Measurements from ENCODE around the gene CAMK2G. TPM values are rescaled to one million over a fixed set of nuclear protein-coding genes. Genes with fewer than 3 reads are reported as not detected.

The CAMK2G gene
- polyA plus RNA-seq, 1 of the 3 experiments (the other 2 are of a cell fraction): 41.4 TPM

GRCh38 chr10:73859428-73859783, 14.9 kb downstream of the CAMK2G start:
- Histone ChIP-seq H2AFZ (ENCODE audit: low read depth) (no peak overlapping the region), H3K4me3 (ENCODE audit: low read depth in 2 of 2, low read length in 1 of 2) (no peak overlapping the region), H4K20me1 (ENCODE audit: insufficient read depth) (peaks cover 26% of the 10 kb centered on the region; the same call in 1 of the 2 replicates), H3K4me1 (ENCODE audit: control insufficient read depth in 1 of 2, insufficient read depth in 2 of 2, low read depth in 1 of 2, low read length in 1 of 2) (peaks cover 0 to 9% of the 10 kb centered on the region in 2 experiments; a peak in 1 of 4 replicates), H3K9ac (no peak overlapping the region), H3K27ac (ENCODE audit: low read depth in 2 of 2, low read length in 1 of 2) (no peak overlapping the region), H3K4me2 (0 out of 2 replicates have a peak overlapping the region, but pooled peaks have one; percentile 28), H3K36me3 (replicated peaks in 1 of 2; ENCODE audit: control insufficient read depth in 1 of 2, insufficient read depth in 2 of 2, low read length in 1 of 2) (peaks cover 21 to 58% of the 10 kb centered on the region in 2 experiments), H3F3A (replicated peaks; ENCODE audit: insufficient read depth) (peaks cover 7% of the 10 kb centered on the region), H3K9me2 (no peaks in the 10 kb centered on the region), H3K9me3 (no peaks in the 10 kb centered on the region), H3K79me2 (ENCODE audit: insufficient read depth) (peaks cover 36% of the 10 kb centered on the region; the same call in 1 of the 2 replicates), H3K27me3 (ENCODE audit: insufficient read depth) (no peaks in the 10 kb centered on the region)
- ChIA-PET POLR2A (no interaction called here), CTCF (interaction anchor here (7.9 to 37.3 kb wide), 2 partner anchors 15 to 20 kb away, joined by 65 to 753 read pairs; no protein-coding TSS in a partner anchor)
- no peak for DNase-seq
- WGBS (ENCODE audit: low lambda C conversion rate): 97% methylated on average over 4 of the region's 5 CpGs
- TF ChIP-seq TAF1 (IDR thresholded peaks at IDR 0.05; ENCODE audit: borderline replicate concordance, low read depth, low read length): no peak
- no peak for TF ChIP-seq JUND (IDR thresholded peaks at IDR 0.05)
- TF ChIP-seq USF2 (IDR thresholded peaks at IDR 0.05; ENCODE audit: borderline replicate concordance, low read depth, low read length): no peak
- no peak for TF ChIP-seq EZH2phosphoT487 (IDR thresholded peaks at IDR 0.05; ENCODE audit: borderline replicate concordance, low read depth)
- TF ChIP-seq GATA2 (CRISPR knock-in tag; IDR thresholded peaks at IDR 0.05): no peak
- no peak for TF ChIP-seq FOXJ3 (CRISPR knock-in tag; IDR thresholded peaks at IDR 0.05)
- no peak for TF ChIP-seq TCF12 (IDR thresholded peaks at IDR 0.05)
- TF ChIP-seq PBX3 (IDR thresholded peaks at IDR 0.05): no peak
- TF ChIP-seq NFIC (IDR thresholded peaks at IDR 0.05; ENCODE audit: borderline replicate concordance): no peak
- TF ChIP-seq EP300 (IDR thresholded peaks at IDR 0.05; ENCODE audit: borderline replicate concordance in 1 of 2, low read depth in 1 of 2, low read length in 1 of 2): no peak
- TF ChIP-seq RFX5 (IDR thresholded peaks at IDR 0.05; ENCODE audit: low read length): no peak

- Histone ChIP-seq H3K9me3 (no peaks in the 10 kb centered on the region), H4K20me1 (ENCODE audit: insufficient read depth) (peaks cover 22% of the 10 kb centered on the region; the same call in 1 of the 2 replicates), H3K27me3 (ENCODE audit: insufficient read depth) (no peaks in the 10 kb centered on the region), H3K79me2 (ENCODE audit: insufficient read depth) (peaks cover 33% of the 10 kb centered on the region; the same call in 1 of the 2 replicates), H3K36me3 (replicated peaks in 1 of 2; ENCODE audit: control insufficient read depth in 1 of 2, insufficient read depth in 2 of 2, low read length in 1 of 2) (peaks cover 16 to 64% of the 10 kb centered on the region in 2 experiments), H2AFZ (ENCODE audit: low read depth) (no peak overlapping the region), H3K9ac (no peak overlapping the region), H3F3A (replicated peaks; ENCODE audit: insufficient read depth) (peaks cover 7% of the 10 kb centered on the region), H3K27ac (ENCODE audit: low read depth in 2 of 2, low read length in 1 of 2) (no peak overlapping the region), H3K9me2 (no peaks in the 10 kb centered on the region), H3K4me2 (no peak overlapping the region), H3K4me1 (ENCODE audit: control insufficient read depth in 1 of 2, insufficient read depth in 2 of 2, low read depth in 1 of 2, low read length in 1 of 2) (peaks cover 0 to 9% of the 10 kb centered on the region in 2 experiments; a peak in 1 of 4 replicates), H3K4me3 (ENCODE audit: low read depth in 2 of 2, low read length in 1 of 2) (no peak overlapping the region)
- no peak for DNase-seq
- CTCF ChIA-PET: interaction anchor here (7.9 to 37.3 kb wide), 2 partner anchors 15 to 21 kb away, joined by 65 to 753 read pairs; no protein-coding TSS in a partner anchor
- POLR2A ChIA-PET: no interaction called here
- 95% methylated on average over 13 of the region's 13 CpGs for WGBS (ENCODE audit: low lambda C conversion rate)
- no peak for TF ChIP-seq SMC3 (IDR thresholded peaks at IDR 0.05; ENCODE audit: low read depth, low read length)
- no peak for TF ChIP-seq POLR2AphosphoS5 (IDR thresholded peaks at IDR 0.05; ENCODE audit: low read depth, low read length)
- no peak for TF ChIP-seq MAX (IDR thresholded peaks at IDR 0.05; ENCODE audit: low read depth)
- TF ChIP-seq TCF12 (IDR thresholded peaks at IDR 0.05): no peak
- no peak for TF ChIP-seq FOXJ3 (CRISPR knock-in tag; IDR thresholded peaks at IDR 0.05)
- no peak for TF ChIP-seq NFIC (IDR thresholded peaks at IDR 0.05; ENCODE audit: borderline replicate concordance)
- TF ChIP-seq FOSL2 (IDR thresholded peaks at IDR 0.05; ENCODE audit: borderline replicate concordance, low read depth): no peak
- TF ChIP-seq RCOR1 (IDR thresholded peaks at IDR 0.05; ENCODE audit: low read length): no peak
- no peak for TF ChIP-seq SIN3A (IDR thresholded peaks at IDR 0.05; ENCODE audit: borderline replicate concordance, low read depth, low read length)
- no peak for TF ChIP-seq USF2 (IDR thresholded peaks at IDR 0.05; ENCODE audit: borderline replicate concordance, low read depth, low read length)
- no peak for TF ChIP-seq TEAD4 (IDR thresholded peaks at IDR 0.05; ENCODE audit: borderline replicate concordance, insufficient read depth)
- TF ChIP-seq CHD2 (IDR thresholded peaks at IDR 0.05; ENCODE audit: low read length, partially characterized antibody): no peak
- TF ChIP-seq NRF1 (IDR thresholded peaks at IDR 0.05; ENCODE audit: low read depth, low read length): no peak
- TF ChIP-seq FOXM1 (IDR thresholded peaks at IDR 0.05; ENCODE audit: low read depth): no peak
- TF ChIP-seq GATA2 (CRISPR knock-in tag; IDR thresholded peaks at IDR 0.05): no peak
- TF ChIP-seq GABPA (IDR thresholded peaks at IDR 0.05; ENCODE audit: low read depth): no peak
- TF ChIP-seq EZH2phosphoT487 (IDR thresholded peaks at IDR 0.05; ENCODE audit: borderline replicate concordance, low read depth): no peak
Measured at GRCh38 chr10:73858750-73859427, 15.5 kb downstream of the CAMK2G start.
